ENCODE measurements around the gene RUFY4. TPM values are rescaled to one million over a fixed set of nuclear protein-coding genes. Genes with fewer than 3 reads are reported as not detected.
"Not testable (repeated sequence)": the region's sequence is repeated elsewhere in the genome, so short reads cannot be mapped to it uniquely, and the experiment has no call there.

RUFY4 gene
- polyA plus RNA-seq, 6 donors from 2014 or later: not detected

DNA sequence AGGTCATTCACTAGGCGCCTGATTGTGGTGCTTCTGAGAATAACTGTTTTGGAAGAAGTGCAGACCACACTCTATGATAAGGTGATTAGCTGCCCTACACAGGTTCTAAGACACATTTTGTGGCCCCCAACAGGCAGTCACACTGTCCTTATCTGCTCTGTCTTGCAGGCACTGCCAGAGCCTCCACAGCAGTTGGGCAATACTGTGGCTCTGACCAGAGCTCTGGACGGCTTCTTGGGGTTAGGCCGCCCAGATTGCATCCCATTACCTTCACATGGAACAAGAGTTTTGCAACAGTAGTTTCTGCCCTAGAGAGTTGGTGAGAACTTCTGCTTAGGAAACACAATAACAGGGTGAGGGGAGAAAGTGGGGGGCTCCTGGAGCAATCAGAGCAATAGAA, 22.7 kb downstream of the RUFY4 start:
- DNase-seq (no peak), ATAC-seq (ENCODE audit: low read depth in 2 of 2) (no peak)
- H3K9me3 Mint-ChIP-seq: peaks cover 0 to 13% (median 5%) of the 10 kb centered on the region in 7 donors
- H3K4me1 Mint-ChIP-seq: no peaks in the 10 kb centered on the region
- no peak overlapping the region for H3K4me3 Mint-ChIP-seq
- H3K27me3 Mint-ChIP-seq: peaks cover 12 to 38% (median 14%) of the 10 kb centered on the region in 3 donors
- H3K27ac Mint-ChIP-seq: no peak overlapping the region
- peaks cover 0 to 2% of the 10 kb centered on the region in 2 donors for H3K36me3 Mint-ChIP-seq

DNA sequence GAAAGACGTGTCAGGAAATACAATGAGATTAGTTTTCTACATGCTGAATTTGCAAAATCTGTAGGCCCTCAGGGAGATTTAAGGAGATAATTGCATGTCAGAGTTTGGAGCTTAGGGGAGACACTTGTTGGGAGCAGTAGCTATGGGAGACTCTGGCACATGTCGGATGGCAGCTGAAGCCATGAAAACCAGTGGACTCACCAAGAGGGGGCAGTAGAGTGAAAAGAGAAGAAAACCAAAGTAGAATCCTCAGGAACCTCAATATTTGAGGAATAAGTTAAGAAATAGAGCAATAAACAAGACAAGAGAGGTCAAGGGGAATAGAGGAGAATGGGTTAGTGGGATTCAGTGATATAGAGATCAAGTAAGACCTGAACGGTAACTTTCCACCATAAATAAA, 24.8 kb downstream of the RUFY4 start:
- DNase-seq (no peak), ATAC-seq (ENCODE audit: low read depth in 2 of 2) (no peak)
- Mint-ChIP-seq H3K4me1 (no peaks in the 10 kb centered on the region), H3K27me3 (peaks cover 5 to 33% (median 13%) of the 10 kb centered on the region in 3 donors), H3K9me3 (peaks cover 0 to 9% (median under 1%) of the 10 kb centered on the region in 7 donors), H3K27ac (no peak overlapping the region), H3K4me3 (no peak overlapping the region), H3K36me3 (no peaks in the 10 kb centered on the region)

DNA sequence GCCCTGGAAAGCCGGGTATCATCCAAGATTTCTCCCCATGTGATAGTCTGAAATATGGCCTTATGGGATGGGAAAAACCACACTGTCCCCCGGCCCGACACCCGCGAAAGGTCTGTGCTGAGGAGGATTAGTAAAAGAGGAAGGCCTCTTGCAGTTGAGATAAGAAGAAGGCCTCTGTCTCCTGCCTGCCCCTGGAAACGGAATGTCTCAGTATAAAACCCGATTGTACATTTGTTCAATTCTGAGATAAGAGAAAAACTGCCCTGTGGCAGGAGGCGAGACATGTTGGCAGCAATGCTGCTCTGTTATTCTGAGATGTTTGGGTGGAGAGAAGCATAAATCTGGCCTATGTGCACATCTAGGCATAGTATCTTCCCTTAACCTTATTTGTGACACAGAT, 26.8 kb downstream of the RUFY4 start:
- Mint-ChIP-seq H3K9me3 (peaks cover 0 to 9% (median 3%) of the 10 kb centered on the region in 7 donors), H3K27me3 (peaks cover under 1 to 25% (median 23%) of the 10 kb centered on the region in 3 donors), H3K4me3 (no peak overlapping the region), H3K36me3 (peaks cover 0 to 4% of the 10 kb centered on the region in 2 donors), H3K4me1 (no peaks in the 10 kb centered on the region), H3K27ac (no peak overlapping the region)
- ATAC-seq (ENCODE audit: low read depth in 2 of 2): no peak
- no peak for DNase-seq

DNA sequence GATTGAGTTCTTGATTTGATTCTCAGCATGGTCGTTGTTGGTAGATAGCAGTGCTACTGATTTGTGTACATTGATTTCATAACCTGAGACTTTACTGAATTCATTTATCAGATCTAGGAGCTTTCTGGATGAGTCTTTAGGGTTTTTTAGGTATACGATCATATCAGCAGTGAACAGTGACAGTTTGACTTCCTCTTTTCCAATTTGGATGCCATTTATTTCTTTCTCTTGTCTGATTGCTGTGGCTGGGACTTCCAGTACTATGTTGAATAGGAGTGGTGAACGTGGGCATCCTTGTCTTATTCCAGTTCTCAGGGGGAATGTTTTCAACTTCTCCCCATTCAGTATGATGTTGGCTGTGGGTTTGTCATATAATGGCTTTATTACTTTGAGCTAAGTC, 28.9 kb downstream of the RUFY4 start:
- ATAC-seq (ENCODE audit: low read depth in 2 of 2) (no peak), DNase-seq (no peak)
- H3K4me1 Mint-ChIP-seq: no peaks in the 10 kb centered on the region
- H3K27ac Mint-ChIP-seq: no peak overlapping the region
- H3K27me3 Mint-ChIP-seq: peaks cover 0 to 25% (median 14%) of the 10 kb centered on the region in 3 donors
- H3K36me3 Mint-ChIP-seq: peaks cover 0 to 4% of the 10 kb centered on the region in 2 donors
- H3K9me3 Mint-ChIP-seq: peaks cover 0 to 9% (median 4%) of the 10 kb centered on the region in 7 donors
- H3K4me3 Mint-ChIP-seq: no peak overlapping the region

DNA sequence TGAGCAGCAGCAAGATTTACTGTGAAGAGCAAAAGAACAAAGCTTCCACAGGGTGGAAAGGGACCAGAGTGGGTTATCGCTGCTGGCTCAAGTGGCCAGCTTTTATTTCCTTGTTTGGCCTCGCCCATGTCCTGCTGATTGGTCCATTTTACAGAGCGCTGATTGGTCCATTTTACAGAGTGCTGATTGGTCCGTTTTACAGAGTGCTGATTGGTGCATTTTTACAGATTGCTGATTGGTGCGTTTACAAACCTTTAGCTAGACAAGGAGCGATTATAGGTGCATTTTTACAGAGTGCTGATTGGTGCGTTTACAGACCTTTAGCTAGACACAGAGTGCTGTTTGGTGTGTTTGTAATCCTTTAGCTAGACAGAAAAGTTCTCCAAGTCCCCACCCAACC, 39.8 kb downstream of the RUFY4 start:
- not testable (repeated sequence) for H3K4me1 Mint-ChIP-seq; DNase-seq; ATAC-seq (ENCODE audit: low read depth in 2 of 2); H3K27ac Mint-ChIP-seq; H3K4me3 Mint-ChIP-seq
- peaks cover 0 to 22% of the 10 kb centered on the region in 2 donors for H3K36me3 Mint-ChIP-seq
- H3K9me3 Mint-ChIP-seq: peaks cover 9 to 51% (median 21%) of the 10 kb centered on the region in 7 donors
- peaks cover 30 to 69% (median 44%) of the 10 kb centered on the region in 3 donors for H3K27me3 Mint-ChIP-seq

DNA sequence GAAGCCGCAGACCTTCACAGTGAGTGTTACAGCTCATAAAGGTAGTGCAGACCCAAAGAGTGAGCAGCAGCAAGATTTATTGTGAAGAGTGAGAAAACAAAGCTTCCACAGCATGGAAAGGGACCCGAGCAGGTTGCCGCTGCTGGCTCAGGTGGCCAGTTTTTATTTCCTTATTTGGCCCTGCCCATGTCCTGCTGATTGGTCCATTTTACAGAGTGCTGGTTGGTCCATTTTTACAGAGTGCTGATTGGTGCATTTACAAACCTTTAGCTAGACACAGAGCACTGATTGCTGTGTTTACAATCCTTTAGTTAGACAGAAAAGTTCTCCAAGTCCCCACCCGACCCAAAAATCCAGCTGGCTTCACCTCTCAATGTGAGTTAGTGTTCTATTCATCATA, 52.7 kb downstream of the RUFY4 start:
- ATAC-seq (ENCODE audit: low read depth in 2 of 2); H3K27ac Mint-ChIP-seq; H3K4me1 Mint-ChIP-seq; H3K4me3 Mint-ChIP-seq; DNase-seq: not testable (repeated sequence)
- peaks cover 0 to 14% of the 10 kb centered on the region in 2 donors for H3K36me3 Mint-ChIP-seq
- peaks cover 4 to 62% (median 33%) of the 10 kb centered on the region in 7 donors for H3K9me3 Mint-ChIP-seq
- peaks cover 23 to 35% (median 35%) of the 10 kb centered on the region in 3 donors for H3K27me3 Mint-ChIP-seq

DNA sequence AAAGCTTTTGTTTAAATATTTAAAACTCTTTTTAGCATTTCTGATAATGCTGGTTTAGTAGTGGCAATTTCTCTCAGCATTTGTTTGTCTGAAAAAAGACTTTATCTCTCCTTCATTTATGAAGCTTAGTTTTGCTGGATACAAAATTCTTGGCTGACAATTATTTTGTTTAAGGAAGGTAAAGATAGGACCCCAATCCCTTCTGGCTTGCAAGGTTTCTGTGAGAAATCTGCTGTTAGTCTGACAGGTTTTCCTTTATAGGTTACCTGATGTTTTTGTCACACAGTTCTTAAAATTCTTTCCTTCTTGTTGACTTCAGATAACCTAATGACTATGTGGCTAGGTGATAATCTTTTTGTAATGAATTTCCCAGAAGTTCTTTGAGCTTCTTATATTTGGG, 53.2 kb downstream of the RUFY4 start:
- H3K27ac Mint-ChIP-seq; DNase-seq; ATAC-seq (ENCODE audit: low read depth in 2 of 2); H3K4me1 Mint-ChIP-seq; H3K4me3 Mint-ChIP-seq: not testable (repeated sequence)
- H3K27me3 Mint-ChIP-seq: peaks cover 23 to 35% (median 35%) of the 10 kb centered on the region in 3 donors
- H3K9me3 Mint-ChIP-seq: peaks cover 4 to 59% (median 29%) of the 10 kb centered on the region in 7 donors
- peaks cover 0 to 14% of the 10 kb centered on the region in 2 donors for H3K36me3 Mint-ChIP-seq

DNA sequence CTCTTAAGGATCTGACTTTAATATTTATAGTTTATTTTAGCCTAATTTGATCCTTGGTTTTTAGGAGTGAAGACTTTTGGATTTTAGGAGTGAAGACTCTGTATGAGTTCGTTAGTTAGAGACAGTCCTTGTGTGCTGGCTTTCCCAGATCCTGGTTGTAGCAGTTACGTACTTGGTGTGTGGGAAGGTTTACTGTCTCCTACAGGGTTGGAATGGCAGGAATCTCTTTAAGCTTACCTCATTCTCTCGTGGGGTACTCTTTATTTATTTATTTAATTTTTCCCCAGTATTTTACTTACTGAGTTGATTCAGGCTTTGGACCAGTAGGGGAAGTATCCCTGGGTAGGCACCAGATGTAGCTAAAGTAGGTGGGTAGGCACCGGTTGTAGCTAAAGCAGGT, 54.9 kb downstream of the RUFY4 start:
- ATAC-seq (ENCODE audit: low read depth in 2 of 2): no peak
- no peak for DNase-seq
- Mint-ChIP-seq H3K27ac (no peak overlapping the region), H3K27me3 (peaks cover 23 to 43% (median 36%) of the 10 kb centered on the region in 3 donors), H3K36me3 (no peaks in the 10 kb centered on the region), H3K4me3 (no peak overlapping the region), H3K4me1 (peaks cover 0 to 6% (median 4%) of the 10 kb centered on the region in 3 donors), H3K9me3 (peaks cover 0 to 42% (median 19%) of the 10 kb centered on the region in 7 donors)

DNA sequence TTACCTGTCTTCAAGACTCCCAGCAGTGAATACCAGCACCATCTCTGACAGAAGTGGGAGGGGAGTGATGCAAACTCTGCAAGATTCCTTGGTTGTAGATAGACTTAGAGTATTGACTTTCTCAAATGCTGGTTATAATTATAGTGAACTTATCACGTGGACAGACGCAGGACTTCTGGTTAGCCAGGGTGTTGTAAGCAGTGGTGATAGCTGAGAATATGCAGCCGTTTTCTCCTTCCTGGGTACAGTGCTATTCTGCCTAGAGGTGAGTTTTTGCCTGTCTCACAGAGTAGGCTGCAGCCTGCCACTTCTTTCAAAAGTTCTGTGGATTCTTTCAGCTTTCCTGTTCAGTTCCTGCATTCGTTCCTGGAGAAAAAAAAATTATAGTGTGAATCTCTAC, 56.0 kb downstream of the RUFY4 start:
- Mint-ChIP-seq H3K27me3 (peaks cover 30 to 46% (median 31%) of the 10 kb centered on the region in 3 donors), H3K9me3 (peaks cover 0 to 31% (median 19%) of the 10 kb centered on the region in 7 donors), H3K4me3 (peak overlapping the region in 1 of 8 donors; percentile 2), H3K4me1 (peaks cover 0 to 6% (median 4%) of the 10 kb centered on the region in 3 donors), H3K27ac (peak overlapping the region in 1 of 6 donors; percentile 33), H3K36me3 (no peaks in the 10 kb centered on the region)
- no peak for DNase-seq
- no peak for ATAC-seq (ENCODE audit: low read depth in 2 of 2)

DNA sequence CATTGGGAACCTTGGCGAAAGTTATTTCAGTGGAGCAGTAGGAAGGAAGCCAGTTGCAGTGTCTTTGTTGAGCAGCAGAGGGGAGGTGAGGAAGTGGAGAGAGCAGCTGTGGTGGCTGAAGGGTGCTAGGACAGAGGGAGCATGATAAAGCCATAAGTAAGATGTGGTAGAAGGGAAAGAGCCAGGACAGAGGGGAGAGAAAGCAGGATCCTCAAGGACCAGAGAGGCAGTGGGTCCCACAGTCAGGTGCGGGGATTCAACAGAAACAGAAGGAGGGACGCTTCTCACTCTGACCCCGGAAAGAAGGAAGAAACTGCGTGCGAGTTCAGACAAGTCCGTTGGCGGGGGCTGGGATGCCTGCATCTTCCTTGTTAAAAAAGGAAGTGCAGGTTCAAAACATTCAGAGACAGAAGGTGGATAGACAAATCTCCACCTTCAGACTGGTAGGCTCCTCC, 56.6 kb downstream of the RUFY4 start, which contains the start of gene CXCR2:
Gene CXCR2 (plus strand): TSS at position 403 of the 455 bp plus-strand sequence. CDS start 8,774 bp downstream, outside the sequence.
- DNase-seq (no peak), ATAC-seq (ENCODE audit: low read depth in 2 of 2) (no peak)
- peaks cover 0 to 26% (median 19%) of the 10 kb centered on the region in 7 donors for H3K9me3 Mint-ChIP-seq
- H3K27ac Mint-ChIP-seq: peak within 1 kb of the TSS in 2 of 6 donors; percentile 2 to 90
- H3K27me3 Mint-ChIP-seq: peaks cover 24 to 41% (median 26%) of the 10 kb centered on the region in 3 donors
- H3K36me3 Mint-ChIP-seq: no peaks in the 10 kb centered on the region
- peak within 1 kb of the TSS in 1 of 8 donors; percentile 2 for H3K4me3 Mint-ChIP-seq
- H3K4me1 Mint-ChIP-seq: peaks cover 0 to 6% (median 4%) of the 10 kb centered on the region in 3 donors

DNA sequence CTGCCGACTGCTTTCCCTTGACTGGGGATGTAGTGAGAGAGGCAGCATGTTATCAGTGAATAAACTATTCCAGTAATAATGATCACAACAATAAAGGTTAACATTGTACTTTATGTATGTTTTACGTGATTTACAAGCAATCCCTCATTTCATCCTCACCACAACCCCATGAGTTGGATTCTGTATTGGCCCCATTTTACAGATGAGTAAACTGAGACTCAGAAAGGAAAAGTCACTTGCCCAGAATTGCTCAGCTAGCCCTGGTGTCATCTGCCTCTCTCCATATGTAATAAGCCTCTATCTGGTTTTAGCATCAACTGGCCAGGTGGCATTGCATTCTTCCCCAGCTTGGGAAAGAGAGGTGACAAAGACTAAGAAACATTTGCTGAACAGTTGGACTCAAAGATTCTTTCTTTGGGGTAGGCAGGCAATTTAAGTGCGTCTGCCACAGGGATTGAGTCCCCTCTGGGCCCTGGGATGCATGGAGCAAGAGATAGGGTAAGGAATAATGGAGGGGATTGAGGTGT, 58.9 kb downstream of the RUFY4 start:
- DNase-seq (no peak), ATAC-seq (ENCODE audit: low read depth in 2 of 2) (no peak)
- H3K4me1 Mint-ChIP-seq: peaks cover 0 to 6% (median 4%) of the 10 kb centered on the region in 3 donors
- H3K9me3 Mint-ChIP-seq: peaks cover 0 to 5% (median 1%) of the 10 kb centered on the region in 7 donors
- no peak overlapping the region for H3K4me3 Mint-ChIP-seq
- no peaks in the 10 kb centered on the region for H3K36me3 Mint-ChIP-seq
- peaks cover 7 to 35% (median 22%) of the 10 kb centered on the region in 3 donors for H3K27me3 Mint-ChIP-seq
- H3K27ac Mint-ChIP-seq: no peak overlapping the region

DNA sequence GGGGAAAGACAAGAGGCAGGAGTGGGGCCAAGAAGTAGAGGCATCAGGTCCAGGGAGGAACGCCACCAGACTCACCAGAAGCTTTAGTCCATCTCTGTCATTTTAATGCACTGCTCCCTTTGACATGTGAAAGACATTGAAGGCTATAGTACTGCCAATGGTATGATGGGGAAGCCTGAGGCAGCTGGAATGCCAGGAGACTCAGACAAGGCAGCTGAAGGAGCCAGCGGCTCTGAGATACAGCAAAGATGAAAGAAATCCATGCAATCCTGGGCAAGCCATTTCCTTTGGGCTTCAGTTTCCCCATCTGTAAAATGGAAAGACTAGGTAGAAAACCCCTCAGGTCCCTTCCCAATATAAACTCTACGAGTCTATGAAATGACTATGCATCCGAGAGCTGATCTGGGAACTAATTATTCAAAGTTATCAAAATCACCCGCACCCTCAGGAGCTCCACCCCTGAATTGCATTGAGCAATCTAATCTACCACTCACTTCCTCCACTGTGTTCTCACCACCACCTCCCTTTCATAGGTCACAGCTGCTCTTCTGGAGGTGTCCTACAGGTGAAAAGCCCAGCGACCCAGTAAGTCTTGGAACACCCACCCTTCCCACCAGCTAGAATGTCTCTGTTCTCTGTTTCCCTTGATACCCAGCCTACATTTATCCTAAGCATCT, 59.9 kb downstream of the RUFY4 start:
- ATAC-seq (ENCODE audit: low read depth in 2 of 2) (no peak), DNase-seq (no peak)
- H3K36me3 Mint-ChIP-seq: no peaks in the 10 kb centered on the region
- H3K27ac Mint-ChIP-seq: no peak overlapping the region
- H3K27me3 Mint-ChIP-seq: peaks cover 7 to 35% (median 22%) of the 10 kb centered on the region in 3 donors
- peaks cover 0 to 1% (median 0%) of the 10 kb centered on the region in 7 donors for H3K9me3 Mint-ChIP-seq
- H3K4me3 Mint-ChIP-seq: no peak overlapping the region
- peaks cover 0 to 6% (median 4%) of the 10 kb centered on the region in 3 donors for H3K4me1 Mint-ChIP-seq

DNA sequence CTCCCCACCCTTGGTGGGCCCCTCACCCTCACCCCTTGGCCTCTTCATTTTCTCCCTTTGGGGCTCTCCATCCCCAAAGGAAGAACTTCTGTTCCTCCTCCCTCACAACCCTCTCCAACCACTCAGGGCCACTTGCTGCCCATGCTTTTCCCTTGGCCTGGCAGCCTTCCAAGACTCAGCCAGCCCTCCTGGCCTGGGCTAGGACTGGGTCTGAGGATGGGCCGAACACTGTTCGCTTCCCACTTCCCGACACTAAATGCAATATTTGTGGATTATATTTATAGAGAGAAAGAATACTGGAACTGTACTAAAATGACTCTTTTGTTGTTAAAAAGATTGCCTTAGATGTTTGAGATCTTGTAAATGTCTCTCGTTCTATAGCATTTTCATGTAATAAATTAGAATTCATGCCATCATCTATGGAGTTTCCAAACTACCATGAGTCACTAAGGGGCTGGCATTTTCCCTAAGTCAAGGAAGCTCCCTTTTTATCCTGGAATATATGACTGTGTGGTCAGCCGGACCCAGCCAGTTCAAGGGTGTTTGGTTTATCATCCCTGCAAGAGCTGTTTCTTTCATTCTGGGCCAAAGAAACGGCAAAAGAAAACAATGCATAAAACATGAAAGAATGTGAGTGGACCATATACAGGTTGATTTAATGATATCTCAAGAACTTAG, 60.5 kb downstream of the RUFY4 start:
- Mint-ChIP-seq H3K36me3 (no peaks in the 10 kb centered on the region), H3K27ac (peak overlapping the region in 1 of 6 donors; percentile 34), H3K4me3 (no peak overlapping the region), H3K9me3 (peaks cover 0 to 1% (median 0%) of the 10 kb centered on the region in 7 donors), H3K27me3 (peaks cover 11 to 34% (median 19%) of the 10 kb centered on the region in 3 donors), H3K4me1 (peaks cover 0 to 6% (median 4%) of the 10 kb centered on the region in 3 donors)
- DNase-seq: no peak
- no peak for ATAC-seq (ENCODE audit: low read depth in 2 of 2)

Measured in naive B cell (primary cell).